Left ventricle myocardium superior (tissue), 1 donor: ENCODE data around the gene CZIB. TPM values are rescaled to one million over a fixed set of nuclear protein-coding genes. Genes with fewer than 3 reads are reported as not detected.
"Not testable (repeated sequence)": the region's sequence is repeated elsewhere in the genome, so short reads cannot be mapped to it uniquely, and the experiment has no call there.

Source experiments
- ATAC-seq: fragments of 200-7000 bp; cut with Tn5 transposase; one replicate; pipeline ENCODE4 v1.9.1; 2020; ENCODE audit warnings: mild to moderate bottlenecking, moderate library complexity
- DNase-seq: peaks from one replicate; pipeline ENCODE4 v3.0.0-alpha.2; 2020
- intact Hi-C: fragments of 100-400 bp; cut with micrococcal nuclease; formaldehyde crosslinking; loops from one replicate; pipeline ENCODE4 v1.11.0; 2022
- total RNA-seq: library from RNA; stranded (reverse); fragmentation: NEBNext Ultra II Directional; extraction: Animal tissue kit (Norgen Biotek cat#: 25700); gene quantifications from one replicate; pipeline ENCODE4 v1.2.1, GENCODE V29; 2021
- donor health status: DM: no; HTN: yes; CAD: no; lungs with severe emphysema.

Gene CZIB
- total RNA-seq, 1 donor from 2014 or later, result 56.4 TPM

DNA sequence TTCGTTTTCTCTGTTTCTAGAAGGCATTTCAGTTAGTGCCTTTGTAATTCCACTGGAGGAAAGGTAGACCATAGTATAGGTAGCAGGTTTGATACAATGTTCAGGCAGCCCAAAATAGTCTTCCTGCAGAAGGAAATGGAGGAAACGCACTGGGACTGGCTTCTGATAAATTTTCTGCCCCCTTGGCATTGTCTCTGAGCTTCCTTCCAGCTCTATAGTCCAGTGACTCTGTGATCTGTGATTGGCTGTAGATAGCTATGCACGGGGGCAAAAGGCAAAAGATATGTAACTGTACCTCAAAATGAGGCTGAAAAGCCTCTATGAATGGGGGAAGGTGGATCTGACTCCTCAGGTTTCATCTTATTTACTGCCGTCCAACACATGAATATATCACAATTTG is 23.7 kb upstream of the CZIB start:
- DNase-seq (no peak), ATAC-seq (no peak)
- intact Hi-C loops, result no loop called here

DNA sequence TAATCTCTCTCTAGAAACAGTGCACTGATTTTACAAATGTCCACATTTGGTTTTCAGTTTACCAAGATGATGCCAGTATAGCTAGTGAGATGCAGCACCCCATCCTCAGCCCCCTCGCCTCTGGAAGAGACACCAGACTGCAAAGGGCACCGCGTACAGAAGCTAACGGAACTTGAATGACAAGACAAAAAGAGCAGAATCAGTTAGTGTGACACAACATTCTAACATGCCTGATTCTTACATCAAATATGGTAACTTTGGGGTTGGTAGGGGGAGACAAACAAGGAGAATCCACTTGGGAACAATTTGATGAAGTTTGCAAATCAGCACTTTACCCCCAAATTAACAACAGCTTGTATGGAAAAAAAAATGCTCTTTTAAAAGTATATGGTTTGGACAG is 21.9 kb upstream of the CZIB start:
- ATAC-seq, result no peak
- intact Hi-C loops, result no loop called here
- no peak for DNase-seq

DNA sequence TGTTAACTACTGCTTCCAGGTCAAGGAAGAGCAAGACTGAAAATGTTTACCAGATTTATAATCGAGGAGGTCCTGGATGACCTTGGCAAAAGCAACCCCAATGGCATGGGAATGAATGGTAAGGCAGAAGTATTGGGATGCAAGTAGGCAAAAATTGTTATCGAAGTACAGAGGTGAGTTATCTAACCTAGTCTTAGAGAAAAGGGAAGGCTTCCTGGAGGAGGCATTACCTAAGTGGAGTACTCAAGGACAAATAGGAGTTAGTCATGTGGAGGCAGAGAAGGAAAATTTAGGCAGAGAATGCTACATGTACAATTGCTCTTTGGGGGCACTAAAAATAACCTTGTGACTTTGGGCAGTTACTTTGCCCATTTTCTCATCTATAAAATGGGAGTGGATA is 21.4 kb upstream of the CZIB start:
- no peak for ATAC-seq
- DNase-seq, result no peak
- intact Hi-C loops, result no loop called here

DNA sequence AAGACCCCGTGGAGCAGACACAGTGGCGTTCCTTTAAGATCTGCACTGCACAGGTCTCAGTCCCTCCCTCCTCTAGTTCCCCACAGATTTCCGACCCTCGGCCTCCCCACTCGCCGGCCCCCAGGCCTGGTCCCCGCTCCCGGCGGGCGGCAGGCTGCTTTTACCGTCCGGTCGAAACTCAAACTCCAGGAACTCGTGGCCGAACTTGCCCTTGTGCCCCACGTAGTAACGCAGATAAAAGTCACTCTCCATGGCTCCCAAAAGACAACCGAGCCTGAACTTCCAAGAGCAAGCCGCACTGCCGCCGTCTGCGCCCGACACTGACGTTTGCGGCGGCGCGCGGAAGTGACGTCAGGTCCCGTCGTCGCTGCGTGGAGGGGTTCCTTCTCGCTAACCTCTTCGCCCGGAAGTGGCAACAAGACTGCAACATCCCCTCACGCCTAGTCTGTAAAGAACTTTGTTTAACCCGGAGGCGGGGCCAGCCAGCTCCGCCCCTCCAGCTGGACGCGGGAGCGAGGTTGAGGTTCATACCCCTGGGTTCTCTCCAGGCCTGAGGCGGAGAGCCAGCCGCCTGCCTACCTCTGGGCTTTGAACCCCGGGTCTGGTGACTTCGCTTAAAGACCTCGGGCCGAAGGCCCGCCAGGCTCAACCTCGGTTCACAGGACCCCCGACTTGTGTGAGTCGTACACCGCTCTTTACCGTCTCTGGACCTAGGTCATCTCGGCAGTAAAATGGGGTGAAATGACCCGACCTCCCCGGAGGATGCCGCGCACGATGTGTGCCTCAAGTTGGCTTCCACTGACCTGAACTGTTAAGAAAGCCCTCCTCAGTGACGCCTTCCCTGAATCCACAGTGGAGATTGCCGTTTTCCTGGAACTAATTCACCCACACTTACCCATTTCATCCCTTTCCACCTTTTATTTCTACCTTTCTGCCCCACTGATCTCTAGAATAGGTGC is 18.0 kb upstream of the CZIB start, which contains the start of gene MAGOH:
Gene MAGOH (minus strand): TSS at position 322 of the 959 bp plus-strand sequence. CDS start 70 bp downstream, at position 252.
- DNase-seq, result peak; percentile 95
- intact Hi-C loops, result no loop called here
- peak; percentile 97 for ATAC-seq

DNA sequence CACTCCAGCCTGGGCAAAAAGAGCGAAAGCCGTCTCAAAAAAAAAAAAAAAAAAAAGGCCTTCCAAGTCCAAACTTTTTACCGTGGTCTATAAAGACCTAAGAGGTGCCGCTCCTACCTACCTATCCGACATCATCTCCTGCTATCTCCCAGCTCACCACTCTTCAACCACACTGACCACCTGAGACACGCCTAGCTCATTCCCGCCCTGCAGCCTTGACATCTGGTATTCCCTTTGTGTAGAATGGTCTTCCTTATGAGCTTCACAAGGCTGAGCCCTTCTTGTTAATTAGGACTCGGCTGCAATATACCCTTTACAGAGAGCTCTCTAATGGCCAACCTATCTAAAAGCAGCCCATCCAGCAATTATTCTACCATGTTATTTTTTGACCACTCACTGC is 17.2 kb upstream of the CZIB start:
- no peak for DNase-seq
- ATAC-seq, result no peak
- intact Hi-C loops, result no loop called here

DNA sequence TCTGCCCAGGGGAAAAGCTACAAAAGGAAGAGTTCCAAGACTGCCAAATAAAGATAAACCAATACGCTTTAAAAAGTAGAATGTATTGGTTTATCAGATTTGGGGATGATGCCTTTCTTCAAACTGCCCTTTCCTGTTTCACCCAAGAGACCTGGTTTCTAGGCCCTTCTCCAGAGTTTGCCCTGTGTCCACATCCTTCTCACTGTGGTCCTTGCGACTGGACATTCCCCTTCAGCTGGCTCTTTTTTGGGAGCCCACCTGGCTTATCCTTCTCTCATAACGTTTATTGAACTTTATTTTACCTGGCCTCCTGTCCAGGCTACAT is 490 bp upstream of the CZIB start:
- no peak for ATAC-seq
- DNase-seq, result no peak
- intact Hi-C loops, result no loop called here

DNA sequence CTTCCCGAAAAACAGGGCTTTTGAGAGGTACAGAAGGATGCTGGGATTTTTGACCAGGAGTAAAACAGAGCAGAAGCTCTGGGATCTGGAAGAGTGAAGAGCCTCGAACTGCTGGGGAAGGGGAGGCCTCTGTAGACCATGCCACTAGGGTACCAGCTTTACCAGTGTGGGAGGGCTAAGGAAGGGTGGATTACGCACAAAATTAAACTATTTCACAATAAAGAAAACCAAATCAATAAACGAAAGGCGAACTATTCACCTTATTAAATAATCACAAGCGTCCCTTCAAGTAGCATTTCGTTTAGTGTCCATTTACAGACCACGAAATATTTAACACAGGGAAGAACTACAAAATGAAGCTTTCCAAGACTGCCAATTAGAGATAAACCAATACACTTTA is 723 bp downstream of the CZIB start:
- intact Hi-C loops, result no loop called here
- DNase-seq, result no peak
- ATAC-seq, result no peak

DNA sequence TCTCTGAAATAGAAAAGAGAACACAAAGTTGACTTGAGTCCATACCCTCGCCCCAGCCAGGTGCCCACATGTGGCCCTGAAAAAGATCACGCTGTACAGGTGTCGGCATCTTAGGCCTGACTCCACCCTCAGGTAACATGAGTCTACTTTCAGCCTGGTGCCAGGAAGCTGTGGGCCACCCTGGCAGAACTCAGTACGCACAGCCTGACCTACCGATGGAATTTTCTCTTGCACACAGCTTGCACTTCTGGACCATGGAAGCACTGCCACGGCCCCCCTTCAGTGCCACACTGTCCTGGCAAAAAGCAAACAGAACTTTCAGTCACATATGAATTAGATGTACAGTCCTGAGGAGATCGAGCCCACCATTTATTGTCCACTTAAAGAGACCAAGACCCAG is 2.2 kb downstream of the CZIB start:
- DNase-seq (no peak), ATAC-seq (no peak)
- intact Hi-C loops, result no loop called here

DNA sequence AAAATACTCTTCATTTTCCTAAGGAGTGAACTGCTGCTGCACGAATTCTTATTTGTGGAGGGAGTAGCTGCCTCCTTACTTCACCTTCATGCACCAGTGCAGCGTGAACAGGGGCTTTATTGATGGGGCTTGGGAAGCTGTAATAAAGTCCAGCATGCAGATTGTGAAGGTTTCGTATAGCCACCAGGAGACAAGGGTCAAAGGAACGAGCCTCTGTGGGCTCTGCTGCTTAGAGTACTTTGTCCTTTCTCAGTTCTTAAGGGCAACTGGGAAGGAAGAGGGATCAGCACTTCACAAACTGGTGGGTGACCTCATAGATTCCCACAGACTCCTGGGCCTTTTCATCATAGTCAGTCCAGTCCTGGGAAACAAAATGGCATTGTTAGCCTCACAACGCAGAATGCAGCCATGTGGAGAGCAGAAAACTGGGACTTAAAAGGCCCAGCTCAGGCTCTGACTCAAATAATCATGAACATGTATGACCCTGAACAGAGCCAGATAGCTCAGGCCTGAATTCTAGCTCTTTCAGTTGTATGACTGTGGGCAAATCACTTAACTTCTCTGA is 6.0 kb downstream of the CZIB start:
- intact Hi-C loops, result no loop called here
- ATAC-seq (no peak), DNase-seq (no peak)

DNA sequence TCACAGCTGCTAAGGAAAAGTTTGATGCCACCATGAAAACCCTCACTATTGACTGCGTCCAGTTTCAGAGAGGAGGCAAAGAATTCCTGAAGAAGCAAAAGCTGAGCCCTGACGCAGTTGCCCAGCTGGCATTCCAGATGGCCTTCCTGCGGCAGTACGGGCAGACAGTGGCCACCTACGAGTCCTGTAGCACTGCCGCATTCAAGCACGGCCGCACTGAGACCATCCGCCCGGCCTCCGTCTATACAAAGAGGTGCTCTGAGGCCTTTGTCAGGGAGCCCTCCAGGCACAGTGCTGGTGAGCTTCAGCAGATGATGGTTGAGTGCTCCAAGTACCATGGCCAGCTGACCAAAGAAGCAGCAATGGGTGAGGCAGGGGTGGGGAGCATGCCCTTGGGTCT is 9.5 kb downstream of the CZIB start:
- ATAC-seq (no peak), DNase-seq (no peak)
- intact Hi-C loops, result no loop called here

DNA sequence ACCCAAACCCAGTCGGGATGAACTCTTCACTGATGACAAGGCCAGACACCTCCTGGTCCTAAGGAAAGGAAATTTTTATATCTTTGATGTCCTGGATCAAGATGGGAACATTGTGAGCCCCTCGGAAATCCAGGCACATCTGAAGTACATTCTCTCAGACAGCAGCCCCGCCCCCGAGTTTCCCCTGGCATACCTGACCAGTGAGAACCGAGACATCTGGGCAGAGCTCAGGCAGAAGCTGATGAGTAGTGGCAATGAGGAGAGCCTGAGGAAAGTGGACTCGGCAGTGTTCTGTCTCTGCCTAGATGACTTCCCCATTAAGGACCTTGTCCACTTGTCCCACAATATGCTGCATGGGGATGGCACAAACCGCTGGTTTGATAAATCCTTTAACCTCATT is 10.1 kb downstream of the CZIB start:
- intact Hi-C loops, result no loop called here

DNA sequence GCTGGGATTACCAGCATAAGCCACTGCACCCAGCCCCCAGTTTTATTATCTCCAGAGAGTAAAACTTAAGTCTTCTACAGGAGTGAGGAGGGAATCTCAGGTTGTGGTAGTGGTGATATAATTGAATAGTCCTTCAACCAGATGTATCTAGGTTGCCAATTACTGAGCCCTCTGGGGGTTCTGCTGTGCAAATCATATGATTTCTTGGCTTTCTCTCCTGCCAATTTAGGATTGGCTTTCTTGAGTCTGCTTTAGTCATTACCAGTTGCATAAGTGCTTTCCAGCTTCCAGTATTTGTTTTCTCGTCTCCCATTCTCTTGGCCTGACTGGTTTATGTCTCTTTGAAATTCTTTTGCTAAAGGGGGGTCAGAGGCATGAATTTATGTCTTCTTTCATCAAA is 12.7 kb downstream of the CZIB start:
- peak; percentile 24 for ATAC-seq
- no peak for DNase-seq
- intact Hi-C loops, result no loop called here

More for the DNA sequence above, 10.1 kb downstream of the CZIB start:
- DNase-seq (no peak), ATAC-seq (no peak)

DNA sequence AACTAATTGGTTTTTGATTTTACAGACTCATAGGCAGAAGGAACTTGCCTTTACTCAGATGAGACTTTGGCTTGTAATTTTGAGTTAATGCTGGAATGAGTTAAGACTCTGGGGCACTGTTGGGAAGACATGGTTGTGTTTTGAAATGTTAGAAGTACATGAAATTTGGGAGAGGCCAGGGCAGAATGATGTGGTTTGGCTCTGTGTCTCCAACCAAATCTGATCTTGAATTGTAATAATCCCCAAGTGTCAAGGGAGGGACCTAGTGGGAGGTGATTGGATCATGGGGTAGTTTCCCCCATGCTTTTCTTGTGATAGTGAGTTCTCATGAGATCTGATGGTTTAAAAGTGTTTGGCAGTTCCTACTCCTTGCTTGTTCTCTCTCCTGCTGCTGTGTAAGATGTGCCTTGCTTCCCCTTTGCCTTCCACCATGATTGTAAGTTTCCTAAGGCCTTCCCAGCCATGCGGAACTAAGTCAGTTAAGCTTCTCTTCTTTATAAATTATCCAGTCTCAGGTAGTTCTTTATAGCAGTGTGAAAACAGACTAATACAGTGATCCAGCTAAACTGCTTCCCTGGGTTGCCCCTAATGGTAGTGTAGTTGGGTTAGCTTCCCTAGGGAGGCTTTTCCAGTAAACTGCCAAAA is 13.6 kb downstream of the CZIB start:
- intact Hi-C loops, result no loop called here
- ATAC-seq, result no peak
- no peak for DNase-seq

DNA sequence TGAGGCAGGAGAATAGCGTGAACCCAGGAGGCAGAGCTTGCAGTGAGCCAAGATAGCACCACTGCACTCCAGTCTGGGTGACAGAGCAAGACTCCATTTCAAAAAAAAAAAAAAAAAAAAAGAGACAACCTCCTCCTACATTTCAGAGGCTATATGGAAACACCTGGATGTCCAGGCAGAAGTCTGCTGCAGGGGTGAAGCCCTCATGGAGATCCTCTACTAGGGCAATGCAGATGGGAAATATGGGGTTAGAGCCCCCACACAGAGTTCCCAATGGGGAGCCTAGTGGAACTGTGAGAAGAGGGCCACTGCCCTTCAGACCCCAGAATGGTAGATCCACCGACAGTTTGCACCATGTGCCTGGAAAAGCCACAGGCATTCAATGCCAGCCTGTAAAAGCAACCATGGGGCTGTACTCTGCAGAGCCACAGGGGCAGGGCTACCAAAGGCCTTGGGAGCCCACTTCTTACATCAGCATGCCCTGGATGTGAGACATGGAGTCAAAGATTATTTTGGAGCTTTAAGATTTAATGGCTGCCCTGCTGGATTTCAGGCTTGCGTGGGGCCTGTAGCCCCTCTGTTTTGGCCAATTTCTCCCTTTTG is 14.2 kb downstream of the CZIB start:
- DNase-seq, ATAC-seq, intact Hi-C loops: not testable (repeated sequence)

DNA sequence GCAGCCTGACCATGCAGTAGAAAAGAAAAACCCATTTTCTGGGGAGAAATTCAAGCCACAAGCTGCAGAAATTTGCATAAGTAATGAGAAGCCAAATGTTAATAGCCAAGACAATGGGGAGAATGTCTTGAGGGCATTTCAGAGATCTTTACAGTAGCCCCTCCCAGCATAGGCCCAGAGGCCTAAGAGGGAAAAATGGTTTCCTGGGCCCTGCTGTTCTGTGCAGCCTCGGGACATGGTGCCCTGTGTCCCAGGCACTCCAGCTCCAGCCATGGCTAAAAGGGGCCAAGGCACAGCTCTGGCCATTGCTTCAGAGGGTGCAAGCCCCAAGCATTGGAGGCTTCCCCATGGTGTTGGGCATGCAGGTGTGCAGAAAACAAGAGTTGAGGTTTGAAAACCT is 14.9 kb downstream of the CZIB start:
- intact Hi-C loops, ATAC-seq, DNase-seq: not testable (repeated sequence)

DNA sequence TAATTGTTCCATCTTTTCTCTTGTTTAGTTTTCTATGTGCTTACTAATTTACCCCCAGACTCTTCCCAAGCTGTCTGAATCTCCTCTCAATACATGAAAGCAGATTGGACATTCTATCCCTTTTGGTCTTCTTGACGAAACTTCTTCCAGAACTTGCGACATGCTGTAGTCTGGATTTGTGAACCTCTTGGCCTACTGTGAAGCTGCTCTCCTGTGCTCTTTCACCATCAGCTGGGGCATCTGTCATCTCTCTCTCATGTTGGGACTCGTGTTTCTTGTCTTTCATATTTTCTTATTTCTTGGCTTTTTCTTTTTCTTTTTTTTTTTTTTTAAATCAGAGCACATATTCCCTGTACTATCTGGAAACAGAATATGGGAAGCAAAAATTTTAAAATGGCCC is 17.0 kb downstream of the CZIB start:
- intact Hi-C loops, result no loop called here

DNA sequence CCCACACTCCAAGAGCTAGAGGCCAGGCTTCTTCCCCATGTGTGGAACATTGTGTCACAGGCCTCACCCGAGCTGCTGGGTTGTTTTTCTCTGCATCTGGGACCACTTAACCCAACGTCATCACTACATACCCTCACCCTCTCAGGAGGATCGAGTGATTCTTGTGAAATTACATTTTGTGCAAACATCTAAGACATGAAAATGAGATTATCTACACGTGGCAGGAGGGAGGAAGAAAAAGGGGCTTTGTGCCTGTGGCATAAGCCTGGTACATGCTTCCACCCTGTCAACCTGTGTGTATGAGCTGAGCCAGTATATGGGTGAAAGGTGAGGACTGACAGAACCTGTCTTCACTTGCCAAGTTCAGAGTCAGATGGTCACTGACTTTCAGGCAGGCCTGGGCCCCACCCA is 22.2 kb downstream of the CZIB start:
- ATAC-seq (peak; percentile 64), DNase-seq (no peak)
- intact Hi-C loops, result no loop called here

More for the DNA sequence above, 17.0 kb downstream of the CZIB start:
- ATAC-seq, result no peak
- DNase-seq, result no peak

DNA sequence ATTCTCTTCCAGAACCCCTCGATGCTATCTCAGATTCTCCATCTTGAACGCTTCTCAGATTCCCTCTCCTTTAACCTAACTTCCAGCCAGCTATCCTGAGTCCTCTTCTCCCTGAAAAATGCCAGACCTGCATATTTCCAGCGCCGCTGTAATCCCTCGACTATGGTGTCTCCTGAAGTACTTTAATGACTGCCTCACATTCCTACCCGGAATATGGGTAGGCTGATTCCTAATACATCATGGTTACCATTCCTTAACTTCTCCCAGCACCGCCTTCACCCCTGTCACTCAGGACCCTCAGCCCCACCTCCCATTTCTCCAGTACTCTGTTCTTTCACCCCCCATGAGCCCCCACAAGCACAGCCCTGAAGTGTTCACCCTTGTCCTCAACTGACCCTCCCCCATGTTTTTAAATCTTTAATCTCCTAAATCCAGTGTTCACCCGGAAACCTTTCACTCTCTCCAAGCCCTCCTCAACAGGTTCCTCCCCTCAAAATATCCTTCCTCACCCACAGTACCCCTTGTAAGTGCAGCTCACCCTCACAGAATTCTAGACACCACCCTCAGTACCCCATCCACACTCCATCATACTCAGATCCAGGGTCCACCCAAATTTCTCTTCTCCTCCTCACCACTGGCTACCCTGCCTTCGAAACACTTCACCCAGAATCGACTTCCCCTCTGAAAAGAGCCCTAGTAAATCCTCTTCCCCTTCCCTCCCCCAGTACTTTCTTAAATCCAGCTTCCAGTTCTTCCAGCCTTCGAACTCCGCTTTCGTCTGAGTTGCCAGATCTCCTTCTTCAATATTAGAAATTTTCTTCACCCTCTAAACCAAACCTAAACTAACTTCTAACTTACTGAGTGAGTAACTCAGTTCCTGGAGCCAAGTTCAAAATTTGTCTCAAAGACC is 22.9 kb downstream of the CZIB start:
- ATAC-seq (peak; percentile 14), DNase-seq (no peak)
- intact Hi-C loops, result no loop called here
